ENCODE results near the gene NAPSA.

The NAPSA gene

DNA sequence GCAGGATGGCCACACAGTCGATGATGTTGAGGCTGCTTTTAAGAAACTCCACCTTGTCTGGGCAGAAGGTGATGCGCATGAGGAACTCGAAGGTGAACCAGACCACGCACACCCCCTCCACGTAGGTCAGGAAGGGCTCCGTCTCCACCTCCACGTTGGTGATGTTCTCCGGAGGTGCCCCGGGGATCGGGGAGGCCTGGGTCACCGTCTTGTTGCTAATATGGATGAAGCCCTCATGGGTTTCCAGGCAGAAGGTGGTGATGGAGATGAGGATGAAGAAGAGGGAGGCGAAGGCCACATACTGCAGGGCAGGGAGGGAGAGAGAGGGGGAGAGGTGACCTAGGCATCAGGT is 41.7 kb downstream of the NAPSA start:
- H3K27me3 ChIP-seq (ENCODE audit: control insufficient read depth, insufficient read depth, low read length) = no peaks in the 10 kb centered on the region
- no peak overlapping the region for H3K4me2 ChIP-seq (ENCODE audit: low read length)
- H3K4me3 ChIP-seq (ENCODE audit: low read depth, low read length) = no peak overlapping the region
- no peak overlapping the region for H2AFZ ChIP-seq
- no peak overlapping the region for H3K27ac ChIP-seq
- H3K36me3 ChIP-seq (ENCODE audit: control insufficient read depth, insufficient read depth, low read length) = no peaks in the 10 kb centered on the region
- peaks cover 4% of the 10 kb centered on the region for H3K79me2 ChIP-seq
- TF ChIP-seq, protein P1, sequence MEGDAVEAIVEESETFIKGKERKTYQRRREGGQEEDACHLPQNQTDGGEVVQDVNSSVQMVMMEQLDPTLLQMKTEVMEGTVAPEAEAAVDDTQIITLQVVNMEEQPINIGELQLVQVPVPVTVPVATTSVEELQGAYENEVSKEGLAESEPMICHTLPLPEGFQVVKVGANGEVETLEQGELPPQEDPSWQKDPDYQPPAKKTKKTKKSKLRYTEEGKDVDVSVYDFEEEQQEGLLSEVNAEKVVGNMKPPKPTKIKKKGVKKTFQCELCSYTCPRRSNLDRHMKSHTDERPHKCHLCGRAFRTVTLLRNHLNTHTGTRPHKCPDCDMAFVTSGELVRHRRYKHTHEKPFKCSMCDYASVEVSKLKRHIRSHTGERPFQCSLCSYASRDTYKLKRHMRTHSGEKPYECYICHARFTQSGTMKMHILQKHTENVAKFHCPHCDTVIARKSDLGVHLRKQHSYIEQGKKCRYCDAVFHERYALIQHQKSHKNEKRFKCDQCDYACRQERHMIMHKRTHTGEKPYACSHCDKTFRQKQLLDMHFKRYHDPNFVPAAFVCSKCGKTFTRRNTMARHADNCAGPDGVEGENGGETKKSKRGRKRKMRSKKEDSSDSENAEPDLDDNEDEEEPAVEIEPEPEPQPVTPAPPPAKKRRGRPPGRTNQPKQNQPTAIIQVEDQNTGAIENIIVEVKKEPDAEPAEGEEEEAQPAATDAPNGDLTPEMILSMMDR (IDR thresholded peaks at IDR 0.05) = no peak
- no peaks in the 10 kb centered on the region for H3K9me3 ChIP-seq (ENCODE audit: control insufficient read depth, low read length)
- H3K4me1 ChIP-seq = peaks cover 13% of the 10 kb centered on the region
- no peak overlapping the region for H3K9ac ChIP-seq

DNA sequence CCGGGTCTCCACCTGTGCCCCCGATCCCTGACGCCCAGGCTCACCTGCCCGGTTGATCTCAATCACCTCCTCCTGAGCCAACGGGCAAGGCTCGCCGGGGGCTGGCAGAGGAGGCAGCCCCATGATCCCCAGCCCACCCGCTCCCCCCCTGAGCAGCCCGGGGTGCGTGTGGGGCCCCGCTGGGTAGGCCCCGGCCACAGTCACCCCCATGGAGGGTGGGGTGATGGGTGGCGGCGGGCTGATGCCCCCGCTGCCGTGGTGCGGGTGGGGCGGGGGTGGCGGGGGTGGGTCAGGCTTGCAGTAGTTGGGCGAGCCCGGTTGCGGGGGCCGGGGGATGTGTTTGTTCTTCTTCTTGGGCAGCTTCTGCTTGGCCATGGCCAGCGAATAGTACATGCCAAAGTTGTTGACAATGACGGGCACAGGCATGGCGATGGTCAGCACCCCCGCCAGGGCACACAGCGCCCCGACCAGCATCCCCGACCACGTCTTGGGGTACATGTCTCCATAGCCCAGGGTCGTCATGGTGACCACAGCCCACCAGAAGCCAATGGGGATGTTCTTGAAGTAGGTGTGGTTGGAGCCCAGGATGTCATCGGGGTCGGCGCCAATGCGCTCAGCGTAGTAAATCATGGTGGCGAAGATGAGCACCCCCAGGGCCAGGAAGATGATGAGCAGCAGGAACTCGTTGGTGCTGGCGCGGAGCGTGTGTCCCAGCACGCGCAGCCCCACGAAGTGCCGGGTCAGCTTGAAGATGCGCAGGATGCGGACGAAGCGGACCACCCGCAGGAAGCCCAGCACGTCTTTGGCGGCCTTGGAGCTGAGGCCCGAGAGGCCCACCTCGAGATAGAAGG is 42.3 kb downstream of the NAPSA start:
- no peak overlapping the region for H3K9ac ChIP-seq
- TF ChIP-seq, protein P1 (IDR thresholded peaks at IDR 0.05) = no peak
- H3K4me1 ChIP-seq = peaks cover 13% of the 10 kb centered on the region
- no peaks in the 10 kb centered on the region for H3K9me3 ChIP-seq (ENCODE audit: control insufficient read depth, low read length)
- no peaks in the 10 kb centered on the region for H3K27me3 ChIP-seq (ENCODE audit: control insufficient read depth, insufficient read depth, low read length)
- no peak overlapping the region for H3K27ac ChIP-seq
- H3K4me3 ChIP-seq (ENCODE audit: low read depth, low read length) = no peak overlapping the region
- peaks cover 4% of the 10 kb centered on the region for H3K79me2 ChIP-seq
- H3K36me3 ChIP-seq (ENCODE audit: control insufficient read depth, insufficient read depth, low read length) = no peaks in the 10 kb centered on the region
- no peak overlapping the region for H3K4me2 ChIP-seq (ENCODE audit: low read length)
- H2AFZ ChIP-seq = no peak overlapping the region

DNA sequence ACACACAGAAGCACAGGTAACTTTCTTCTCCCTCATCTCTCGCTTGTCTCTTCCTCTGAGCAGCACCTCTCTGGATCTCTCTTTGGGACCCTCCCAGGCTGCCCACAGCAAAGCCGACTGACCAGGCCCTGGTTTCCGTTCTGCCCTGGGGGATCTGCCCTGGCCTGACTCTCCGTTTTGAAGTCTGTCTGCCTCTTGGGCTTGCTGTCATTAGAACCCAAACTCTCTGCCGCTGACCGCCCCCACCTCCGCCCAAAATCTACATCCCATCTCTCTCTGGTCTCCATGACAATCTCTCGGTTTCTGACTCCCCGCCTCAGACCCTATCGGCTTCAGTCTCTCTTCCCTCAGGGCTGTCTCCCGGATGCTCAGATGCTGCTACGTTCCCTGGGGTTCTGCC is 43.2 kb downstream of the NAPSA start:
- Histone ChIP-seq H3K27ac (no peak overlapping the region), H3K4me3 (ENCODE audit: low read depth, low read length) (no peak overlapping the region), H3K9me3 (ENCODE audit: control insufficient read depth, low read length) (no peaks in the 10 kb centered on the region), H3K9ac (no peak overlapping the region), H3K4me1 (peaks cover 9% of the 10 kb centered on the region), H3K79me2 (peaks cover 4% of the 10 kb centered on the region), H3K4me2 (ENCODE audit: low read length) (no peak overlapping the region), H2AFZ (no peak overlapping the region), H3K36me3 (ENCODE audit: control insufficient read depth, insufficient read depth, low read length) (no peaks in the 10 kb centered on the region), H3K27me3 (ENCODE audit: control insufficient read depth, insufficient read depth, low read length) (no peaks in the 10 kb centered on the region)
- TF ChIP-seq, protein P1 (IDR thresholded peaks at IDR 0.05) = no peak

DNA sequence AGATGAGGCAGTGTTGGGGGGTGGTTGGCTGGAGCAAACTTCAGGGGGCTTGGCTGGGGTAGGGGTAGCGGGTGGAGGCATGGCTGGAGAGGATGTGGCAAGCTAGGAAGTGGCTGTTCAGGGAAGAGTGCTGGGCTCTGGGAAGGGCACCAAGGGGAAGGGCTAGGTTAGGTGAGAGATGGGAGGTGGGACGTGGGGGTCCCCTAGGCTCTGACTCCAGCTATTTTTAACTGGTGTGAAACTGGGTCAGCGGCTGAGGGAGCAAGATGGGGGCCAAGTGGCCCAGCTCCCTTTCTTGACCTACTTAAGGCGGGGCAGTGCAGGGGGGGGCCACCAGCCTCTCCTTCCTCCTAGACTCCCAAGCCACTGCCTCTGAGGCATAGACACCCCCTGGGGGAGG is 43.6 kb downstream of the NAPSA start:
- H3K27me3 ChIP-seq (ENCODE audit: control insufficient read depth, insufficient read depth, low read length) = no peaks in the 10 kb centered on the region
- no peaks in the 10 kb centered on the region for H3K36me3 ChIP-seq (ENCODE audit: control insufficient read depth, insufficient read depth, low read length)
- TF ChIP-seq, protein P1 (IDR thresholded peaks at IDR 0.05) = no peak
- no peak overlapping the region for H3K4me2 ChIP-seq (ENCODE audit: low read length)
- no peak overlapping the region for H3K9ac ChIP-seq
- H3K79me2 ChIP-seq = peaks cover 4% of the 10 kb centered on the region
- H2AFZ ChIP-seq = no peak overlapping the region
- no peaks in the 10 kb centered on the region for H3K9me3 ChIP-seq (ENCODE audit: control insufficient read depth, low read length)
- H3K27ac ChIP-seq = no peak overlapping the region
- H3K4me3 ChIP-seq (ENCODE audit: low read depth, low read length) = no peak overlapping the region
- H3K4me1 ChIP-seq = peaks cover 9% of the 10 kb centered on the region

DNA sequence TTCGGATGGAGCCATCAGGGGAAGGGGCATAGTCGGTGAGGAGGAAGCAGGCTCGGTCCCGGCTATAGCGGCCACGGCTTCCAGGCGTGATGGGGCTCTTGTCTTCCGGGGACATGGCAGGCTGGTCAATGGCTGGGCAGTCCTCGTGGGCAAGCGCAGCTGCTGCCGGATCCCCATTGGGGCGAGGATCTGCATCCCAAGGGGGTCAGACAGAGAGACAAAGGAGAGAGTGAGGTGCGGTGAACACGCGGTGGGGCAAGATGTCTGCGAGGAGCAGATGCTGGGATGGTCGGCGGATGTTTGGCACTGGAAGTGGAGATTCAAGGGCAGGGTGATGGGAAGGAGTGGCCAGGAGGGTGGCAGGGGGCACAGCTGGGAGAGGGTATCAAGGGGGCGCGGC is 44.8 kb downstream of the NAPSA start:
- TF ChIP-seq, protein P1 (IDR thresholded peaks at IDR 0.05) = no peak

More for the DNA sequence above, 44.8 kb downstream of the NAPSA start:
- H2AFZ ChIP-seq = no peak overlapping the region
- no peak overlapping the region for H3K4me3 ChIP-seq (ENCODE audit: low read depth, low read length)
- H3K9ac ChIP-seq = no peak overlapping the region
- no peaks in the 10 kb centered on the region for H3K36me3 ChIP-seq (ENCODE audit: control insufficient read depth, insufficient read depth, low read length)
- H3K4me2 ChIP-seq (ENCODE audit: low read length) = no peak overlapping the region
- H3K79me2 ChIP-seq = no peaks in the 10 kb centered on the region
- H3K27ac ChIP-seq = no peak overlapping the region
- no peaks in the 10 kb centered on the region for H3K27me3 ChIP-seq (ENCODE audit: control insufficient read depth, insufficient read depth, low read length)
- H3K9me3 ChIP-seq (ENCODE audit: control insufficient read depth, low read length) = no peaks in the 10 kb centered on the region
- peaks cover 9% of the 10 kb centered on the region for H3K4me1 ChIP-seq

All from parathyroid adenoma (tissue), 2 donors.